ENCODE data around the gene ZNF407. TPM values are rescaled to one million over a fixed set of nuclear protein-coding genes. Genes with fewer than 3 reads are reported as not detected.

The ZNF407 gene
- total RNA-seq, 1 donor from 2014 or later = 42.9 TPM

DNA sequence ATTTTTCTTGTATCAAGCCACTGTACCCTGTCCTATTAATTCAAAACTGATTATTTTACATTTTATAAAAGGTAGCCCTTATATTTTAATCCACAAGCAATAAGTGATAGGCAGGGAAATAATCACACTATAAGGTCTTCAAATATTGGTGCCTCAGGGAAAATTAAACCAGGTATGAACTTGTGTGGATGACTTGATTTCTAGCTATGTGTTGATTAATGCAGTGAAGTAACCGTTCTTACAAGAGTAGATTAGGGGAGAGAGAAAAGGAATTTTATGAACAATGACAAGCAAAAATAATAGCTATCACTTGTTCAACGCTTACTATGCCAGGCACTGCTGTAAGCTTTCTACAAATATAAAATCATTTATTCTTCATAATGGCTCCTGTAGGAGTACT lies 411.6 kb downstream of the ZNF407 start:
- no peak for DNase-seq (ENCODE audit: low spot score)

DNA sequence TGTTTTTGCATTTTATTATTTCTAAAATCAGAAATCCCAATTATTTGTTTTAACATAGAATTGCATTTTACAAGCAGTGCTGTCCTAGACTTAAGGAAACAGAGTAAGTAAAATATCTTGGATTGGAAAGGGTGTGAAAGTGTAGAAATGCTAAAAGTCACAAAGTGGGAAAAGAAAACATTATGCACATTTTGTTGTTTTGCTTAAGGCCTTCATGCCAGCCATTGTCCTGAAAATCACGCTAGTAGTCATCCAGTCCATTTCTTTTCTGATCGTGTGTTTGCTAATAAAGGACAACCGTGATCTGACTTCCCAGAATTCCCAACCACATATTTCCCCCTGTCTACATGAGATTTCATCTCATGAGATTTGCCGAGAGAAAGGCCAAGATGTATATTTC lies 412.2 kb downstream of the ZNF407 start:
- no peak for DNase-seq (ENCODE audit: low spot score)

DNA sequence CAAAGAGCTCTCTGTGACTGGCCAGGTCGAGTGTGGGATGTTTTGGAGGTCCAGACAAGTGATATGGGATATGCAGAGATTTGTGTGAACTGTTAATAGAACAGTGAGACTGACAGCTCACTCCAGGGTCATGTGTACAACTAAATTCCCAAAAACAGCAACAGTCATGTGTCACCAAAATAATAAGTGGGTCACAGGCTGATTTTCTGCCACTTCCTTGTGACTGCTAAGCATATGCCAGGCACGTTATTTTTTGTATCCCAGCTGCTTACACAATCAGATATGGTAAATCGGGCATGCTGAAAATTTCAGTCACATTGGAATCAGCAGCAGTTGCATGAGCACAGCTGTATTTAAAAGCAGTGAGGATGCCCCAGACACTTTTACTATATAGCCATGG lies 412.6 kb downstream of the ZNF407 start:
- no peak for DNase-seq (ENCODE audit: low spot score)

DNA sequence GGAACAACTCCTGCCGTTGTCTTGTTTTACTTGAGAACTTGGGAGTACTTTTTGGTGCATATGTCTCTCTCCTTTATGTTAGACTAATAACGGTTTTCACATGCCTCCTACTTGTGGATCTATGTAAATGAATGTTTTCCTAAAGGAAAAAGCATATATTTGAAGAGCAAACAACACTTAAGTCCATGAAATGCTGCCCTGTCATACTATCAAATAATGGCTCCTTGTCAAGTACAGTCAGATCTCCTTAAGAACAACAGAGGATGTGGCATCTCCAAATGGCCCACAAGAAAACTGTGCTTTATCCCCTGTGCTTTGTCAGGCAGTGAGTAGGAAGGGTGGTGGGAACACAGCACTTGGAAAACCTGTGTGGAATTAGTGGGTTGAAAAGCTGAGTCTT lies 413.0 kb downstream of the ZNF407 start:
- no peak for DNase-seq (ENCODE audit: low spot score)

DNA sequence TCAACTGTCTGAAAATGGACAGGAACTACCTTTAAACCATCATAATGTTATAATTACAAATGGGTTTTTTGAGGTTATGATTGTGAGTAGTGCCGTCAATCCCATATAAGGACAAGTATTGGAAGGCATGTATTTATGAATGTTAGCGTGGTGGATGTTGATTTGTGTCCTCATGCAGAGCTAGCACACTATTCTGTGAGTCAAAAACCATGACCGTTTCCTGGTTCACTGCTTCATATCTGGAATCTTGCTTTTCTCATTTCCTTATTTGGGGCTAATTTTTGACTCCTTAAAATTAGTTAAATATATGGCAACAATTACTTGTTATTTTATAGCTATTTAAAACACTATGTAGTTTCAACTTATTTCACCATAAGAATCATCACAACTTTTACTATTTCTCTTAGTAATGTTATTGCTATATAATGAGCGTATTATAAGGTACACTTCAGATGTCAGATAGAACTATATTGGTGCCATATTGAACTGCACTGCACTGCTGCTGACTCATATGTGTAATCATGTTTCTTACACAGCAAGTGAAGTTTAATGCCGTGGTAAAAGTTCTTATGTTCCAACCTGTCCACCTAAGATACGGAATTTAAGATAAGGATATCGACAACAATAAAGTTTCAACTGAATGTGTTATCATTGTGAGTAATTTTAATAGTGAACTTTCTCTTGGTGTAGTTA lies 418.5 kb downstream of the ZNF407 start:
- DNase-seq (ENCODE audit: low spot score) = no peak

DNA sequence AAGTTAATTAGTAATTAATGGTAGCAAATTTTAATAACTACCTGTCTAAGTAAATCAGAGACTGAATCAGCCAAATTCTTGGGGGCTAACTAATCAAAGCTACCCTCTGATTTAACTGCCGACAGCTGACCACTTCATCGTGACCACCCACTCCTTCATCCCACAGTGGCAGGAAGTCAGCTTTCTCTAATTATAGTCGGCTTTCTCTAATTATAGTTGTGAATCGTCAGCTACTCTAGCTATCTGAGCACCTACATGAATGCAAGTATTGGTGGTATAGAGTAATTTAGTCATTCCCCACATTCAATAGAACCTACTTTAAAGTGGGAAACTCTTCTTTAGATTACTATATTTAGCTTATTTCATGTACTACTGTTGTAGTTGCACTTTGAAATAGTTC lies 425.8 kb downstream of the ZNF407 start:
- no peak for DNase-seq (ENCODE audit: low spot score)

DNA sequence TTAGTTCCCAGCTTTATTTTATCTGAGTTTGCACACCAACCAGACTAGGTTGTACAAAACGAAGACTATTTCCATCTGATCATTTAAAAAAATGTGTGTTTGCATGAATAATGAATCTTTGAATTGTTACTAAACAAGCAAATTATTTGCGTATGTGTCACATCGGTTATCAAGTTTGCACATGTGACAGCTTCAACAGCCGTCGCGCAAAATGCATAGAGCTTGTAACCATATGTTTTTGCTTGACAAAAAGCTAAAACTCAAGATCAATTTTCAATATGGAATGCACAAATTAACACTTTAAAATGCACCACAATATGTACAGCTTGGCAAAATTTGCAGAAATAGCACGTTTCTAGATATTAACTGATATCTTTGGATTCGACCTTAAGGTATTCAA lies 427.2 kb downstream of the ZNF407 start:
- no peak for DNase-seq (ENCODE audit: low spot score)

DNA sequence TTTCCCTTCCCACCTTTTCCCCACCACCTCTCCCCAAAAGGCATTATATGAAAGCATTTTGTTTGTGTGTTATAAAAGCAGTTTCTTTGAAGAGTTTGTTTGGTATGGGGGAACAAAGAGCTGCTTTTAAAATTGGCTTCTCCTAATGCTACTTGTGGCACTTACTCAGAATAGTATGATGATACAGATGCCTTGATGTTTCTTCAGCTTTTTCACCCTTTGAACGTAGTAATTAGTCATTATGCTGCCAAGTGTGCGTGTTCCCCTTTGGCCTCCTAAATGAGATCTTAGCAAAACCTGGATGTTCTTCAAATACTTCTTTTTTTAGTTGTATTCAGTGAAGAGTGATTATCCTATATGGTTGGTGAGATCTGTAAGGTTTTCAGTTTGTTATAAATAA lies 427.9 kb downstream of the ZNF407 start:
- DNase-seq (ENCODE audit: low spot score) = no peak

DNA sequence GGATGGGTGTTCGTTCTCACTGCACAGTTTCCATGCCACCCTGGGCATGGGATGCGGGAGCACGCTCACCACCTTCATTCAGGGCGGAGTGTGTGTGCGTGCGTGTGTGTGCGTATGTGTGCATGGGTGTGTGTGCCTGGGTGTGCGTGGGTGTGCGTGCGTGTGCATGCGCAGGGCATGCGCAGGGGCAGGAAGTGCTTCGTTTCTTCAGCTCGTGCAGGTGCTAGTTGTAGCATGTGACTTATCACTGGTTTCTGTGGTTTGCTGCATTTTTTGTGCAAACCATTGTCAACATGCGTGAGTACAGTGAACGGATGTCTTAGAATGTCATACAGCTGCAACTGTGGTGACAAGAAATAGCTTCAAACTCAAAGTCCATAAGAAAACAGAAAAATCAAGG lies 431.8 kb downstream of the ZNF407 start:
- no peak for DNase-seq (ENCODE audit: low spot score)

DNA sequence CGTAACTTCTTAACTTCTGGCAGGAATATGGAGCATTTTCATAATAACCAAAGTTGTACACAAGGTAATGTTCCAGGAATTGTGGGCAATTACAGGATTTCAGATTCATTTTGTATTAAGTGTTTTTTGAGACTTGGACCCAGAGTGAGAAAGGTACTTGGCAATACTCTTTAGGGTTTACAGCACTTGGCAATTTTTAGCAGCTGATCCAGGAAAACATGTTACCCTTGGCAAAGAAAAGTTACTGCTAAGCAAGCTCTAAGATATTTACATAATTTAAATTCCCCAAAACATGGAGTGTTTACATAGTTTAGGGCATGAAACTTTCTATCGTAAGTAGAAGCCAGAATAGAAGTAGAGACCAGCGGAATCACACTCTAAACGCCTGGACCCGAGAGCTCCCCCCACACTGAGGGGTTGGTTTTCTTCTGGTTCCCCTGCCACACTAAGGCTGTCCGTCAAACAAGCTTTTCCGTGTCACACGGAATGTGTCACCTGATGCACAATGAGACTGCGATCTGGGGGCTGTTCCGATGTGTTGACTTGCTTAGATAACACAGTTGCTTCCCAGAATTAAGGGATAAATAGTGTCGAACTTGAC lies 434.1 kb downstream of the ZNF407 start:
- no peak for DNase-seq (ENCODE audit: low spot score)

DNA sequence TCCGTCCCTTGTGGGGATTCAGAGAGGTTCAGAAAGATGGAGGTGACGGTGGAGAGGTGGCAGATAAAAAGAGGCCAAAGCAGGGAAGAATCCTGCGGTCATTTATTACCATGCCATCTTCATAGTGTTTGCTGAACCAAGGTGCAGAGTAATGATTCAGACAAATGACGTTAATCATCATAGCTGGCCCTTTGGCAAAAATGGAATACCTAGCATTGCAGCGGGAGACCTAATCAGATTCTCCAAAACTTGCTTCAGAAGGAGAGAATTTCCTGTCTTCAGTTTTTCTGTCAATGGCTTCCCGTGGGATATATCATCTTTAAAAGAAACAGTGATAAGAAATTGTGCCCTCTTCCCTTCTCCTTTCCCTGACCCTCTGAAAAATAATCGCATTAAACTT lies 435.8 kb downstream of the ZNF407 start:
- DNase-seq (ENCODE audit: low spot score) = no peak

DNA sequence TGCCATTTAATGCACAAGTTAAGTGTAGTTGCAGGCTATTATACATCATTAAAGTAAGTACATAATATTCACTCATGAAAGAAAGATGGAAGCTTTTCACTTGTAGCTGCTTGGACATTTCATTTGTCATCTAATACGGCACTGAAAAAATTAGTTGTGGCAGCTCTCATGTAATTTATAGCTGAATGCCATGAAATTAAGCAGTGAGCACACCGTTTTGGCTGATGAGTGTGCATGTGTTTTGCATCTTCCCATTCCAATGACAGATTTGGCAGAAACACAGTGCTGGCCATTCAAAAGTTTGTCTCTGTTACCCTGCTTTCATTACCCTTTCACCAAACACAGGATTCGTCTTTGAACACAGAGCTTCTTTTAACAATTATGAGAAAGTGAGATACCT lies 437.3 kb downstream of the ZNF407 start:
- no peak for DNase-seq (ENCODE audit: low spot score)

DNA sequence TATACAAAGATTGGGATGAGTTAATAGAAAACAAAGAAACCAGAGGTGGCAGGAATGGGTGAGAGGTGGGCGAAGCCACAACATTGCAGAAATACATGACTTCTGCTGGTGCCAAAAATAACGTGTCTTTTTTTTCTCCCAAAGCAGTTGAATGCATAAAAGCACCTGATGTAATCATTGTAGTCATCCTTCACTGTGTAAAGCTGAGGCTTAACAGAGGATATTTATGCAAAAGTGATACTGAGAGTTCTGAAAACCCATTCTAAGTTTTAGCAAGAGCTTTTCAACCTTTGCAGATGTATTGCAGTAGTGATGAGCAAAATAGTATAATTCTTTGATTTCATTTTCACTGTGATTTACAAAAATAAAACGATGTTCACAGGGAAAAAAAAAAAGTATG lies 438.3 kb downstream of the ZNF407 start:
- DNase-seq (ENCODE audit: low spot score) = no peak

DNA sequence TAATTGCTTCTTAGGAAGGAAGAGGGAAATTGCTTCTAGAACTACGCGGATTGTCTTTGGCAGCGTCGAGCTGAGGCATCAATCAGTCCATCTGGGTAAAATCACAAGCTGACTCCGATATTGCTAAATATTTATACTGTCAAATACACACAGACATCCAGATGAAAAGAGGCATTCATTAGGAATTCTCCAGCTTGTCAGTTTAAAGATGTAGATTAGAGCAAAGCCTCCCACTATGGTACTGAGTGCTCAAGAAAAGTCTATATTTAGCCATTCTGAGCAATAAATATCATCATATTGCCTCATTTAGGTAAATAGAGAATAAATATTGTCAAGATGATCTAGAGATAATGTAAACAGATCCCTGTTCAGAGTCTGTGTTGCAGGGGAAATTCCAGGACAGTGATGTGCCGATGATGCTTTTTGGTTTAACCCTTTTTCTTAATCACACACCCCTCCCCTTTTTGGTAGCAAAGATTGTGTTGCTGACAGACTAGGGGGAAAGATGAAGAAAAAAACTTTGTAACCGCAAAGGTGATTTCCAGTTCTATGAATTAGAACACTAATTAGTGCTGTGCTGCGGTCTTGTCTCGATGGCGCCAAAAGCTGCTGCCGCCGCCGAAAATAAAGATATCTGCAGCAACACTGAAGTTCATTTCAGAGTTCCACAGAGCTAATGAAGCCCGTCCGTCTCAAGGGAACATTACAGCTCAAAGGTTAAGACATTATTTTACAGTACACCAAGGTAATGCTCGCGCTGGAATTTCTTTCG lies 439.4 kb downstream of the ZNF407 start:
- DNase-seq (ENCODE audit: low spot score) = no peak

DNA sequence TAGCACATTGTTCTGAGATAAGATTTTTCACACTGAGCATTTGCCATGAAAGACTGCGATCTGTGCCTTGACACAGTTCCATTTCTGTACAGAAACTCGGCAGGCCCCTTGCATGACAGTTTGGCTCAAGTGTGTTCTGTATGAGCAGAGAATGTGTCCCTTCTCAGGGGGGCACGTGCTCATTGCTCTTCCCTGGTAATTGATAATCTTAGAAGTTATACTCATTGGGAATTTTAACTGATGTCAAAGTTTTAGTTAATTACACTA lies 440.0 kb downstream of the ZNF407 start:
- DNase-seq (ENCODE audit: low spot score) = no peak

DNA sequence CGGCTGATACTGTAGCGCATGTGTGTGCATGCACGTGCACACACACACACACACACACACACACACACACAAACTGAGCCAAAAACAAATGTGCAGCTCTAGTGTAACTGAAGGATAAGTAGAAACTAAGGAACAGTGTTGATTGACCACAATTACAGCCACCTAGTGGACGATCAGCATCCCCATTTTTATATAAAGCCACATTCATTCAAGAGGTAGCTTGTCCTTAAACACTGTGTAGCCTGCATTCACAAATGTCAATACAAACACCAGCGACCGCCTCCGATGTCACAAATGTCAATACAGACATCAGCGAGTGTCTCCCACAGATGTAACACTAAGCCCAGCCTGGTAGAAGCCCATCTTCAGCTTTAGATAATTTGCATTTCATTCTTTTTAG lies 443.9 kb downstream of the ZNF407 start:
- no peak for DNase-seq (ENCODE audit: low spot score)

DNA sequence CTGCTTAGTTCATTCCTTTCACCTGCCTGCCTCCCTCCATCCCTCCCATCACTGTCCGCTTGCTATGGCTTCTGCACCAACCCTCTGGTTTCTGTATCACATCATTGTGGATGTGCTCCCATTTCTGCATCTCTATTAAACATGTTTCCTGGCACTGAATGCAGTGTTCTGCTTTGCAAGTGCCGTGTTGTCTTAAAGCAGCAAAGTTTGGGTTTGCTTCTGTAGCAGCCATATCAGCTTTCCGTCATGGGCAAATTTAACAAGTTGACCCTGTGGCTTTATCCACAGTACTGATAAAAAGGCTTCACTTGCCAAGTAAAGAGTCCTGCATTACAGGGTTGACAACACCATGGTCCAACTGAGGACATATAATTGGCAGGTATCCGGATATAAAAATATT lies 445.8 kb downstream of the ZNF407 start:
- no peak for DNase-seq (ENCODE audit: low spot score)

DNA sequence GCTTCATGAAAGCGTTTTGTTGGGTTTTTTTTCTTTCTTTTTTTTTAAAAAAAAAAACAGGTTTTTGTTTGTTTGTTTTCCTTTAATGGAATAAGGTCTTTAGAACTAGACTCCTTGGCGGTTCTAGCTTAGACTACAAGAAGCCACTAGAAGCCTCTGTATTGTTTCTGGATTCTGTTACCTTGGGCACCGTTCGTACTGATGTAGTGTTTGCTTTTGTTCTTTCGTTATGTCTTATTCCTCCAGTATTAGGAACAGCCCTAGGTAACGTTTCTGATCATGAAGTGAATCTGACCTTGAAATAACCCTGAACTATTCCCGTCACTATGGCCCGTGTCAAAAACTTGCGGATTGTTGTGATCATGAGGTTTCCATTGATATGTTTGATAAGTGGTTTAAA lies 446.6 kb downstream of the ZNF407 start:
- no peak for DNase-seq (ENCODE audit: low spot score)

DNA sequence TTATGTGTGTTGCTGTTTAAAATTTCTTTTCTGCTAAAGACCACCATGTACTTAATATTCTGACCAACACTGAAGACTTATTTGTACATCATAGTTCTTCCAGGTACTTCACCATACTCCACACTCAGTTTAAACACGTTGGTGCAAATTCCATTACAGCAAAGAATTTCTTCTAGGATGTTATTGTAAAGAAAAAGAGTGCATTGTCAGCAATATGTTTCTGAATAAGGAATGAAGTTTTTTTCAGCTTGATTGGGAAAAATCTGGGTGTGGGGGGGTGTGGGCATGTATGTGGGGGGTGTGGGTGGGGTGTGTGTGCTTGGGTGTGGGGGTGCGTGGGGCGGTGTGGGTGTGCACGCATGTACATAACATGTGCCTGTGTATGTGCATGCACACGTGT lies 447.1 kb downstream of the ZNF407 start:
- DNase-seq (ENCODE audit: low spot score) = no peak

DNA sequence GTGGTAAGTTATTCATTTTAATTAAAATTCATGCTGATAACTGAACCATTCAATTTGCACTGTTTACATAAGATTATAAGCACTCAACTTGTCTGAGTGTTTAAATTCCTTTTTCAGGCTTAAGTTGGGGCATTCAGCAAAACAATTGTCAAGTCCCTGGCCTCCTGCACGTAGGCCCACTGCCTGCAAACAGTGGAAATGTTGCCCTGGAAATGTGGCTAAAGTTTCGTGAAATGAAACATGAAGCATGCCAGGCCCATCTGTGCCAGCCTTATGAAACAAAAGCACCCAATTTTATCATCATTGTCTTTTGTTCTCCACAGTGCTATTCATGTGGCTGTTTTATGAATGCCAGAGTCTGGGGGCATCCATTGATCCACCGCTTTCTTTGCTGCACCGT lies 447.6 kb downstream of the ZNF407 start:
- no peak for DNase-seq (ENCODE audit: low spot score)

DNA sequence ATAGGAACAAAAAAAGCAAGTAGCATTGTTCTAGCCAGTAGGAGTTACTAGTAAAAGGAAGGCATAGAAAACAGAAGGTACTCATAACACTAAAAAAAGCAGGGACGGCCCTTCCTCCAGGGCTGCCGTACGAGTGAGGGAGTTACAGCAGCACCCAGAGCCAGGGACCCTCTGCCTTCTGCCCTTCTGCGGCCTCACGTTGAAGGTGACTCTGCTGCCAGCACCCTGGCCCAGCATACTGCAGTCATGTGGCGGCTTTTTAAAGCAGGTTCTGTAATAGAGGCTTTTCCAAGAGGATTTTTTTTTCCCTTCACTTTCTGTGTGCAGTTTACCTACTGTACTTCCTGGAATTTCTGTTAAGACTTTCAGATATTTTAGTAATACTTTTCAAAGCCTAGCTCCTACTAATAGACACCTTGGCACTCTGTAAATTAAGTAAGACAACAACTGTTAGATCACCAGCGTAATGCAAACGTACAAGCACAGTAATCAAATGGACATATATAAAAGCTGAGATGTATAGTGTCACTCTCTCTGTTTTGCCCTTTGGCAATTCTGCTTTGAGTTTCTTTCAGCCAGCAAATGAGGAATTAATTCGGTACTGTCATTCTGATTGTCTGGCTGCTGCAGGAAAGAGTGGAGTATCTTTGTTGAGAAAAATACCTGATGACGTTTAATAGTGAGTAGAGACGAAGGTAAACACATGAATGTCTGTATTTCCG lies 449.7 kb downstream of the ZNF407 start:
- DNase-seq (ENCODE audit: low spot score) = no peak

DNA sequence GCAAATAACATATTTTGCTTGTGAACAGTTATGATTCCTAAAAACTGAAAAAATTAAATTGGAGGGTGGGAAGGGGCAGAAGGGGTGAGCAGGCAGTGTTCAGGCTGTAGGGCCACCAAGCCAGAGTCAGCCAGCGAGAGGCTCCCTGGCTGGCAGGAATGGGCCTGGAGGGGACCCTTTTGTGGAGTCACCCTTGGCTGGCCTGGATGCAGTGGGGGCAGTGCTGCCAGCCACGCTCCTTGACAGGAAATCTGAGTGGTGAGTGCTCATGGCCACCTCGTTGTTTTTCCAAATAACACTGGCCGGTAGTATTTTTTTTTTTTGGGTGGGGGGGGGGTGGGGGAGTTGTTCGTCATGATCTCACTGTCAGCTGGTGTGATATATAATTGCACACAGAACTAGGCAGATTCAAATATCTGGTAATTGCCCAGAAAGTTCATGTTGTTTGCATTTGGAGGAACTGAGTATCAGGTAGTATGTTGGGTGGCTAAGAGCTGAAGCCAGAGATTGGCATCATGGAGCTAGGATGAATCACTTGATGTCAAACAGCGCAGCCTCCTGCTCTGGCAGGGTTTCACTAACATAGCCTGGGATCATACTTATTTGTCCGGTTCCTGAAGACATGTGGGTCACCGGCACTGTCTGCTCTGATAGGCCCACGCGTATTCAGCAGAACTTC lies 451.2 kb downstream of the ZNF407 start:
- DNase-seq (ENCODE audit: low spot score) = no peak

Measured in umbilical cord (tissue), 2 donors.